Activated CD4-positive, alpha-beta T cell treated with anti-CD3 and anti-CD28 coated beads, Interleukin-2, amount 50 U/mL, for 4 hours (primary cell): ENCODE measurements around the gene SUGCT.

Experiments used
- DNase-seq, 2 experiments: peaks; one replicate each; pipeline ENCODE4 v3.0.0-alpha.2; 2020

SUGCT gene

DNA sequence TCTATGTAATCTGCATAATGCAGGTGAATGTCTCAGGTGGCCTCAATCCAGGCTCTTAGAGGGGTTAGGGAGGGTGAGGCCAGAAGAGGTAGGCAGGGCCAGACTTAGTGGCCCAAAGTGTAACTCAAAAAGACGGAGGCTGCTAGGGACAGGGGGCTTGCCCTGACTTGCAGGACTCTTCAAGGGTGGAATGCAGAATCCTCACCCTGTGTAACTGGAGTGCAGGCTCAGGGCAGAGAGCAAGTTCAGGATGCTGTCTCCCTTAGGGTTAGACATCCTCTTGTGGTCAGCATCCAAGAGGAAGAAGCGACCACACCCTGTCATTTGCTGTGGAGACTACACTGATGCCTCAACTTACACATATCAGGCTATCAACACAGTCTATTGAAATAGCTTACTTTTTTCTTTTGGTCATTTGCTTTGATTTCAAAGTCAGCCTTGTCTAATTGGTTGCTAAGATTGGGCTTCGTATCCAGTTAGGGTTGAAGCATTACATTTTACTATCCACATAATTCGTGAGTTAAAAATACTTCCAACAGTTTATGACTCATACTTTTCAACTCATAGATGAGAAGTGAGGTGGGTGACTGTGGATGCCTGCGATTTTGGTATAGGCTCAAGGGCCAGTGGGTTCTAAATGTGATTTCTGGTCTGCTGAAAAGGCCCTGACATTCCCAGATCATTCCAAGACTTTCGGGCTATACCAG, 563.6 kb downstream of the SUGCT start:
- no peak for DNase-seq

DNA sequence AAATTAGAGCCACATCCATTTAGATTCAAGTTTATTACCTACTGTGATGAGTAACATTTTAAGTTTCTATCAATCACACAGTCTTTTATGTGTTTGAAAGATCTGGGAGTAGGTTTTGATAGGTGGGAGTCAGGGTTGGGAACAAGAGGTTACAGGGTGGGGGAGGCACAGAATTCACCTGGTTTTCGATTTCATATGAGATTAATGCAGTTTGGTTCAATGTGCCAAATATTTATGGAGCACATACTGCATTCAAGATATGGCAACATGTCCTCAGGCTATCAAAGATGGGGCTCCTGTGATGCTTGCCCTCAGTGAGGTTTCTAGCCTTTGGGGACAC, 564.1 kb downstream of the SUGCT start:
- DNase-seq, result no peak

DNA sequence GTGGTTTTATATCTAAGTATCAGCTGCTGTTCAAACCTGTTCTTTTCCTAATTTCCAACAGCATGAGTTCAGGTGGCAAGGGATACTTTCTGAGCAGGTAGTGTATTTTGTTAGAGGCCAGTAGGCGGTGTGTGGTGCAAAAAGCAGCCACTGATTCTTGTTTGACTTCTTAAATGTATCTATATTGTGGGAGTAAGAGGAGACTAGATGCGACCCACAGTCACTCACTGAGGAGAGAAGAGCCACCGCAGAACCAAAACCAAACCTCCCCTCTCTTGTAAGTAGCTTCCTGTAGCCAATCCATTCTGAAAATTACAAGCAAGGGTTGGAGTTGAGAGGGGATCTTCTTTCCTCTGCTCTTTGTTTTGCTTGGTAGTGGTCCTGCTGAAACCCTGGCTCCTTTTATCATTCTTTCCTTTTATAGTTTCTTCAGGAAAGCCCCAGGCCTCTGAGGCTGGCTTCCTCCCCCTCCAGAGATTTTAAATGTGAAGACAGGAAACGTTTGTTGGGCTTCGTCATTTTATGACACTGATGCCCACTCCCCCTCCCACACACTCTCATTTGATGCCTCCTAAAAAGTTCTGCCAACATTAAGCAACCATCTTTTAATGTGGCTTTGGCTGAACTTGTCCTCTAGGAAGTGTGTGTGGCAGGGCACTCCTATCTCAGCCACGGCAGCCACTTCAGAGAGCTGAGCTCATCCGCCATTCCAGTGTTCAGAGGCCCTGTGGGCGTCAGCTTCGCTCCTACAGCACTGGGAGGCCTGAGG, 566.0 kb downstream of the SUGCT start:
- DNase-seq, result no peak

DNA sequence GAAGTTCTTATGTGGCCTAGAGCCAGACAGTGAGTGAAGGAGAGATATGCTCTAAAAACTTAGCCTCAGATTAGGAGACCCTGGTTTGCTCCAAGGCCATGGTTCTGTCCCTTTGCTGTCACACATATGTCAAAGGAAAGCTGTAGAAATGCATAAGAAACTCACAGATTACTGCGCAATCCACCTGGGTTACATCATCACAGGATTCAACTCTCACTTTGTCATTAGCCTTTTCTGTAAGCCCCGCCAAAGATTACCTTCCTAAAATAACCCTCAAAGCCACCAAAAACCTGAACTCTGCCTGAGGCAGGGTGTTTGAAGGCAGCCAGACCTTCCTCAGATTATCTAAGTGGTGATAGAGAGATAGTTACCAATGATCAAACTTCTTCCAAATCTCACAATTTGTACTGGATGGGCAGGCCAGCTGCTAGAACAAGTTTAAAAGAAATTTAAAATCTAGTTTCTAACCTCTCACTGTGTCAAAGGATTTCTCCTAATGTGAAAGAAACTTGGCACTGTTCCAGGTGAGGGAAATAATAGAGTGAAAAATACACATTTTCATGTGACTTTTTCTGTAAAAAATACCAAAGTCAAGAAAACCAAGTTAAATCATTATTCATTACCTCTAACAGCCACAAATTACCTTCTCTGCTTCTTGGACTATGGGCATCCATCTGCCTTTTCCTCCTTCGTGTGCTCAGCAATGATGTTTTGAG, 567.2 kb downstream of the SUGCT start:
- DNase-seq, result no peak

DNA sequence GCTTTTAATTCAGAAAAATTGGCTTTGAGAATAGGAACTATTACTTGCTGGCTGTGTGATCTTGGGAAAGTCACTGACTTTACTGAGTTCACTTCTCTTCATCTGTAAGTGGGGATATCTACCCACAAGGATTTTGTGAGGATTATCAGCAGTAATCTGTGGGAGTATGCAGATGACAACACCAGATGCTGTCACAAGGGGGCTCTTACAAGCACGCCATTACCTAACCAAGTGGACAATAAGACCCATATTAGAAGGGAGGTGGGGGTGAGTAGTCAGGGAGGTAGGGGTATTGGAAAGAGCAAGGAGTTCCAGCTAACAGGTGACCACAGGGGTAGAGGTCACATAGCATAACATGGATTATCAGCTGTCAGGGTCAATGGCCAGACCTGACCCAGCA, 569.4 kb downstream of the SUGCT start:
- no peak for DNase-seq

DNA sequence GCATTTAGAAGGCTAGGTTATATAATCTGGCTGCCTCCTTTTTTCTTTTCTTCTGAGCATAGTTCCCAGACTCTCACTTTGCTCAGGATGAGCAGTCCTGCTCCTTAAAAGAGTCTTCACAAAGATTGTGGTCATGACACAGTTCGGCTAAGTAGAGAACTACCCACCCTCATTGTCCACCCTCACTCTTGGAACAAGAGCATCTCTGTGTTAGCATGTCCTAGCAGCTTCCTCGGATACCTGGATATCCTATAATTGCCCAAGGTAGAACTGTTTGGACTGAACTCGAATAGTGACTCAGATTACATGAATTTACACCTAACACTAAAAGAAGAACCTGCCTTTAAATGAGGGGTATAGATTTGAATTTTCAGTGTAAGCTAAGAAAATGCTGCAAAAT, 572.0 kb downstream of the SUGCT start:
- no peak for DNase-seq

DNA sequence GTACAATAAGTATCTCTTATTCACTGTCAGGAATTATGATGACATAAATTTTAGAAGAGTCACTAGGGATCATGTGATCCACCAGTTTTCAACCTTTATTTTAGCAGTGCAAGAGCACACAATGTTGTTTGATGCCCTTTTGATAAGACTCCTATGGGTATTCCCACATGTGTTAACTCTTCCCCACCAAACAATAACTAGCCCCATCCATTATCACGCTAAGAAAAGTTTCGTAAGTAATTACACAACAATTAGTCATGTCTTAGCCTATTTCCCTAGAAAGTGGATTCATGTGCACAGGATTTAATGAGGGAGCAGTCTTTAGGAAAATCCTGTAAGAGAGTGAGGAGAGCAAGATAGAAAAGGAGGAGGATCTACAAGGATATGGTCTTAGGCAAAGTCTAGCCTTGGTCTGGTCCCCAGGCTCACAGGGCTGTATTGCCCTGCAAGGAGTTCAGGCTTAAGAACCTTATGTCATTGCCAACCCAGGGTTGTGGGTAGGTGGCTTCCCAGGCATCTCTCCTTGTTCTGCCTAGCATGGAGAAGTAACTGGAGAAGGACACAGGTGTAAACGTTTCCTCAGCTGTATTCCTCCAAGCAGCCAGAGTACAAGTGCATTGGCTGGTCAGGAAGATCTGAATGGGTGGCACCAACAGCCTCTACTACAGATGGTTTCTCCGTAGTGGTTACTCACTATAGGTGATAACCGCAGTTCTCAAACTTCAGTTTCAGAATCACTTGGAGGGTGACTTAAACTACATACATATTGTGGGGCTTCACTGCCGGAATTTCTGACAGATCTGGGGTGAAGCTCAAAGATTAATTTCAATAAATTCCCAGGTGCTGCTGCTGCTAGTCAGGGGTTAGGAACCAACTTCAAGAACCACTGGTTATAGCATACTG, 574.5 kb downstream of the SUGCT start:
- DNase-seq, result no peak

DNA sequence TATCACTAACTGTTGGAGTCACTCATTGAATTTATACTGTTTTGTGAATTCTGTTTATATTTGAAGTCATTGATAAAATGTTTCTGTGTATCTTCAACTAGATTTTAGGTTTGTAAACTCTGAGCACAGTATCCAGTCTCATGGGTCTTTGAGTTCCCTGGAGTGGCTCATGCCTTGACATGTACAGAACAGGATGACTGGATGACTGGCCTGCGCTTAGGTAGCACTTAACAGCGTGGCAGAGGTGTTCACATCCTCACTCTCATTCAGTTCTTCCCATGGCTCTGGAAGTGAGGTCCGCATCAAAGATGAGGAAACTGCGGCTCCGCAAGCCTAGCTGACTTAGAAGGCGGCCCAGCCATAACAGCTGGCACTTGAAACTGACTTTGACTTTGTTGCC, 576.9 kb downstream of the SUGCT start:
- DNase-seq, result no peak

DNA sequence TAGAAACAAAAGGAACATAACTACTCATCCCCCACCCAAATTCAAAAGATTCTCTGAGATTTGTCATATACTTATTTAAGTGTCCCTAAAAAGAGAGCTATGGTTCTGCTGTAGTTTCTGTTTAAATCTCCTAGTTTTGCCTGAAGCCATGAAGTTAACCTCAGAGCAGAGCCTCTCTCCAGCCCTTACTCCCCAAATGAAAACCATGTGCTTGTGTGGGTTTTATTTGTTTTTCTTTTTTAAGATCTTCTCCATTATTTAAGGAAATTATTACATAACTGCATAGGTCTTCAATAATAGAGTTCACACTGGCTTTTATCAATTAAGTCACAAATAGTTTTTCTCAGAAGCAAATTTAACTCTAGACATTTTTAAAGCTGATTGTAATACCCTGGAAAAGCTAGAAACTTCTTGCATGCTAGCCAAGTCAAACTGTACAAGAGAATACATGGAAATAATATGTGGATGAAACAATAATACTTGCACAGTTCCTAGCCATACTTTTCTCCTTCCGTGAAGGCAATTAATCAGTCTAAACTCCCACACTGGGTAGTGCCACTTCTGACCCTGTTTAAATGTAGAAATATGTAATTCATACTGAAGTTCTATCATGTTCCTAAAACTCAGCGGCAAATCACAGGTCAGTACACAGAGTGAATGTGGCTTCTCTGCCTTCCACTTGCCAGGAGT, 579.7 kb downstream of the SUGCT start:
- DNase-seq, result no peak

DNA sequence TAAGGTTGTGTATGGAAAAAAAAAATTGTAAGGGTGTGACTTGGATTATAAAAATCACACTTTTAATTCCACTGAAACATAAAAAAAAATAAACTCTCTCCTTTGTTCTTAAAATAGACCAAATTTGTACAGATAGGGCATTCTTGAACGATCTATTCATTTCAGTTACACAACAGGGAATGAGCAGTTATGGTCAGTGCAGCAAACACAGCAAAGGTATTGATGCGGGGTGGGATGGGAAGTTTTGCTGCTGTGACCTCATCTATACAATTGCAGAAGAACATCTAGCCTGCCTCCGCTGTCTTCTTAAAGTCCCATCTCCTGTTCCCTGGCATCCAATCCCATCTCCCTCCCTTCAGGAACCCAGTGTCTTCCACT, 580.2 kb downstream of the SUGCT start:
- DNase-seq, result no peak

DNA sequence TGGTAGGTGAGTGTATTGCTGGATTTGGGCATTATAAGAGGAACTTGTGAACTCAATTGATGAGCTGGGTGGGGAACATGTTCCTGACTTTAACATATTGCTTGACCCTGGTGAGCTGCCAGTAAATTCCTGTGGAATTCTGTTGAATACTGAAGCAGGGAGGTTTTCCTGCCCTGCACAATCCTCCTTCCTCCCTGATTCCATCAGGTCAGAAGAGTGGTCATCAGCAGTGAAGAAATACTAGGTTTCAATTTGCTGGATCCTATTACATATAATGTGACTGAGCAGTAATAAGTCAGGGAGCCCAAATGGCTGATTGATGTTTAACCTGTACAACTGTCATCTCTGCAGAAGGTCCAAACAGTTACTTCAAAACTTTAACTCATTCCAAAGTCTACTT, 581.2 kb downstream of the SUGCT start:
- DNase-seq, result no peak

DNA sequence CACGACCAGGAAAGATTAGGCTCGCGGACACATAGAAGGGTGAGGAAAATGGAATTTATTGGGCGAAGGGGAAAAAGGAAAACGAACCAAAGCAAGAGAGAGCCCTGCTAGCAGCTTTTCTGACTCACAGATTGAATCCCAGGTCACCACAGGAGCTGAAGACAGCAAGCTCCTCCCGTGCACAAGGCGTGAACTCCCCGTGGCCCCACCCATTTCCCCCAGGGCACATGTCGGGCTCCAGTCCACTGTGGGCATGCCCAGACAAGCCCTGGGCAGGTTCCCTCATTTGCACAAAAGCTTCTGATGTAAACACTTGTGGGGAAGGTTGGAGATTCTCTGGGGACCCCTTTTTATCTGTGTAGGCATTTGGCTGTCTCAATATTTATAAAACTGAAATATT, 582.4 kb downstream of the SUGCT start:
- DNase-seq, result no peak

DNA sequence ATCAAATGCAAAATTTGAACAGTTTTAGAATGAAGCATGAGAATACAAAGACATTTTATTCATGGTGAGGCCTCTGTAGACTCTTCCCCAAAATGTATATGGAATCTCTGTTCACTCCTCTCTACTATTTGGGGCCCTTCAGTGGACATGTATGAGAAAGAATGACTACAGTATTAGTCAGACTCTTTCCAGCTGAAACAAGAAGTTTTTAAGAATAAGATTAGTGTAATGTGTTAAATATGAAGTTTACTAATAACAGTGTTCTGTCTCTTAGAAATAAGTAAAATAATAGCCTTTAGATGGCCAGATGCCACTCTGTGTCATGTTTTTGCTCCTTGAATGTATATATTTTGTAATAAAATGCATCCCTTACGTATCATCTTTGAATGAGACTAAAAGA, 585.6 kb downstream of the SUGCT start:
- DNase-seq, result no peak

DNA sequence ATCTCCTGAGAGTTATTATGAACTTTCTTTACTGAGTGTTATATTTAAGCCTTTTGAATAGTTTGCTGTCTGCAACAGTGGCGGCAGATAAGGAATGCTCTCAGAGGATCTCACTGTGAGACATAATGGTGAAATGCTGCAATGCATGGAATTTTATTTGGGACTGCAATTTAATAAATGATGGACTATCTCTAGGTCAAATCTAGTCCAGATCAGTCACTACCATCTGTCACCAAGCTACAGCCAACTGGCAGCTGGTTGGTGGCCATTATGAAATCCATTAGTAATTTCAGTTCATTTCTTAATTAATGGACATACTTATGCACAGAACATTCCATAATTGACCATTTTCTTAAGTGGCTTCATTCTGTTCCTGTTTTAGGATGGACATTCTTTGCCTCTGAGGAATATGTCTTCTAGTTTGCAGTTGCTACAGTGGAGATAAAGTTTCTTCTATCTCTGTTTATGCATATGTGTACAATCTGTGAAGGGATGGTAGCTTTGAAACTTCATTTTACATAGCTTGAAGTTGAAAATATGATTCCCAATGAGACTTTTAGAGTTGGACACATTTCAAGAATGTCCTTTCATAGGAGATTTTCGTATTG, 586.6 kb downstream of the SUGCT start:
- no peak for DNase-seq

DNA sequence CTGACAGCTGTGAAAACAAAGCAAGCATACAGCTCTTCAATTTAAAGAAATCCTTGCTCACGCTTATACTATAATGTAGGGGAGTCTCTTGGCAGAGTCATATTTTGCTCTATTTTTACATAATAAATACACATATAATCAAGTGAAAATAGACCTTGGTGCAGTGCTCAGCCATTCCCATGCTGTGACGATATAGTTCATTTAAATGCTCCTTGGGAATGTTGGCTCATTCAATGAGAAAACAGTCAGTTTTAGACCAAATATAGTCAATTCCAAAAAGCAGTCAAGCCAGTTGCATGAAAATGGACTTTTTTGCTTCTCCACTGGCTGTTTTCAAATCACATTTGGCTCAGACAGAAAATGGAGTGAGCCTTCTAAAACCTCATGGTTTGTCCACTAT, 587.4 kb downstream of the SUGCT start:
- DNase-seq, result no peak

DNA sequence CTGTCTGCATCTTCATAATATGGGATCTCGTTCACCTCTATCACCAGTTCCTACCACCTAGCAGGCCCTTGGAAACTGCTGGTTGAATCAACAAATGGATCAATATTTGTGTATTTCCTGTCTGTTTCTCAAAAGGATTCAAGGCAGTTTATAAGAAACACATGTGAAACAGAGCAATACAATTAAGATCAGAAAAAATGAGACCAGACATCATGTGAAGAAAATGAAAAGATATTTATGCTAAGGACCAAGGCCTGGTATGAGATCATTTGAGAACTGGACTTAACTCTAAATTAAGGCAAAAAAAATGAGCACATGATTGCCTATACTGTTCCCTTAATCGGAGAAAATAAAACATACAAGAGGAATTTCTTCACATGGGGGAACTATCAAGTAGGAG, 589.0 kb downstream of the SUGCT start:
- no peak for DNase-seq

DNA sequence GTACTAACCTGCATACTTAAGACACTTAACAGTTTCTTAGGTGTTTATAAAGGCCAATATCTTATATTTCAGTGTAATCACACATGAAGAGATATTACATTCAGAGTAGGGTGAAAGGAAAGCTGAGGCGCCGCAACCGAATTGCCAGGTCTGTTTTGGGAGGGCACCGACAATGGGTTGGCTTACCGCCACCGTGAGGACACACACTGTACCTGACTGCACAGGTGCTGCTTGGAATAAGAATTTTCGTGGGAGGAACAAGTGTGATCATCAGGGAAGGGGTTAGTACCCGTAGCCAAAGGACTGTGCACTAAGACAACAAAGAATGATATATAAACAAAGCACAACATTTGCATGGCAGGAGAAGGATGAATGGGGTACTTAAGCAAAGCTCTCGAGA, 591.8 kb downstream of the SUGCT start:
- DNase-seq, result no peak

DNA sequence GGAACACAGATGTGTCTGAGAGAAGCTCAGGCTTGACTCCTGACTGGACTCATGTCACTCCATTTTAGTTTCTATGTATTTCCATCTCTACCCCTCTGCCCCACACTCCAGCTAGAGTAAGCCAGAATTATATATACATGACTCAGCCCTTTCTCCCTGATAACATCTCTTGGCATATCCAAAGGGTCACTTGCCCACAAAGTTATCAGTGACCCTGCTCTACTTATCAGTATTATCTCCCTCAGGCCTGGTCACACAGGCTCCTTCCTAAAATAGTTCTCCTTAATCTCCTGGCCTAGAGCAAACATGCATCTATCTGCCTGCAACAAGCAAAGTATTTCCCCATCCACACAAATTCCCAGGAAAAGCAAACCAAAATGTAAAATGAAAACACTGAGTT, 598.3 kb downstream of the SUGCT start:
- DNase-seq, result no peak

DNA sequence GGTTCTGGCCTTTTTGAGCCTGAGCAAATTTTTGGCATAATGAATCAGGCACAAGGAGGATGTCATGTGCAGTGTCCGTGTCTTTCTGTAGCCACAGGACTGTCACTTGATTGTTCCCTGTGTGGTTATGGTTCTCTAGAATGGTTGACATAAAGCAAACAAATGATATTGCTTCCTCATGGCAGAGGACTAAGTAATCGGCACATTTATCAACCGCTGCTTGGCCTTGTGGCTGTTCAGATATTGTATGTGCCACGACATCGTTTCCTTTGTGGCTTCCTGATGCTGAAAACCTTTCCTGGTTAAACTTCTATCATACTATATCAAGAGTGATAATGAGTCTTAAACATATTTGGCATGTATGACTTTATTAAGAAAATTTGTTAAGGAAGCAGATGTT, 598.8 kb downstream of the SUGCT start:
- DNase-seq, result no peak

DNA sequence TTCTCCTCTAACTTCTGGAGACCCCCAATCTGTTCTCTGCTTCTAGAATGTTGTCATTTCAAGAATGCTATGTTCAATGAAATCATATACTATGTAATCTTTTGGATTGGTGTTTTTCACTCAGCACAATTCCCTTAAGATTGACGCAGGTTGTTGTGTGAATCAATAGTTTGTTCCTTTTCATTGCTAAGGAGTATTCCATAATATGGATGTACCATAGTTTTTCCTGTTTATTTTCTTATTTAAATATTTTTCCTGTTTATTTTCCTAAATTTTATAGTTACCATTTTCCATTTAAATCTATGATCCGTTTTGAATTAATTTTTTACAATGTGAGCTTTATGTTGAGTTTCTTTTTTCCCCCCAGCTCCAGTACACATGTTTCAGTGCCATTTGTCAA, 604.5 kb downstream of the SUGCT start:
- no peak for DNase-seq

DNA sequence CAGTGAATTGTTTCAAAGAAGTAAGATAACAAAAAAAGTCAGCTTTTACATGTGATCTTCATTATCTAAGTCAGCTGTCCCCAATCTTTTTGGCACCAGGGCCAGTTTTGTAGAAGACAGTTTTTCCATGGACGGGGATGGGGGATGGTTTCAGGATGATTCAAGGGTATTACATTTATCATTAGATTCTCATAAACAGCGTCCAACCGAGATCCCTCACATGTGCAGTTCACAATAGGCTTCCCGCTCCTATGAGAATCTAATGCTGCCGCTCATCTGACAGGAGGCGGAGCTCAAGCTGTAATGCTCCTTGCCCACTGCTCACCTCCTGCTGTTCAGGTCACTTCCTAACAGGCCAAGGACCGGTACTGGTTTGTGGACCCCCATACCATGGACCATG, 607.5 kb downstream of the SUGCT start:
- no peak for DNase-seq
